WTC11 (cell line): ENCODE data around the gene CNGA1.
"Not testable (repeated sequence)": the region's sequence is repeated elsewhere in the genome, so short reads cannot be mapped to it uniquely, and the experiment has no call there.

Source experiments
- TEAD1 ChIP-seq: sonication (generic); formaldehyde crosslinking; IDR thresholded peaks from 2 replicates; pipeline ENCODE4 v1.8.0; 2022; ENCODE audit warnings: mild to moderate bottlenecking, missing genetic modification reagents
- TF ChIP-seq, protein P1 (sequence below): fragments of 200-600 bp; IDR thresholded peaks from 2 replicates; pipeline ENCODE4 v1.8.0; 2022; ENCODE audit warnings: antibody characterized with exemption
- TF ChIP-seq, protein P2 (sequence below): sonication (generic); formaldehyde crosslinking; IDR thresholded peaks from 2 replicates; pipeline ENCODE4 v1.8.1; 2023; ENCODE audit warnings: mild to moderate bottlenecking, missing genetic modification reagents, borderline replicate concordance

GRCh38 chr4:47923261-47923608, 93.2 kb downstream of the CNGA1 start:
- TF ChIP-seq, protein P1, sequence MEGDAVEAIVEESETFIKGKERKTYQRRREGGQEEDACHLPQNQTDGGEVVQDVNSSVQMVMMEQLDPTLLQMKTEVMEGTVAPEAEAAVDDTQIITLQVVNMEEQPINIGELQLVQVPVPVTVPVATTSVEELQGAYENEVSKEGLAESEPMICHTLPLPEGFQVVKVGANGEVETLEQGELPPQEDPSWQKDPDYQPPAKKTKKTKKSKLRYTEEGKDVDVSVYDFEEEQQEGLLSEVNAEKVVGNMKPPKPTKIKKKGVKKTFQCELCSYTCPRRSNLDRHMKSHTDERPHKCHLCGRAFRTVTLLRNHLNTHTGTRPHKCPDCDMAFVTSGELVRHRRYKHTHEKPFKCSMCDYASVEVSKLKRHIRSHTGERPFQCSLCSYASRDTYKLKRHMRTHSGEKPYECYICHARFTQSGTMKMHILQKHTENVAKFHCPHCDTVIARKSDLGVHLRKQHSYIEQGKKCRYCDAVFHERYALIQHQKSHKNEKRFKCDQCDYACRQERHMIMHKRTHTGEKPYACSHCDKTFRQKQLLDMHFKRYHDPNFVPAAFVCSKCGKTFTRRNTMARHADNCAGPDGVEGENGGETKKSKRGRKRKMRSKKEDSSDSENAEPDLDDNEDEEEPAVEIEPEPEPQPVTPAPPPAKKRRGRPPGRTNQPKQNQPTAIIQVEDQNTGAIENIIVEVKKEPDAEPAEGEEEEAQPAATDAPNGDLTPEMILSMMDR = not testable (repeated sequence)
- TF ChIP-seq, protein P2, sequence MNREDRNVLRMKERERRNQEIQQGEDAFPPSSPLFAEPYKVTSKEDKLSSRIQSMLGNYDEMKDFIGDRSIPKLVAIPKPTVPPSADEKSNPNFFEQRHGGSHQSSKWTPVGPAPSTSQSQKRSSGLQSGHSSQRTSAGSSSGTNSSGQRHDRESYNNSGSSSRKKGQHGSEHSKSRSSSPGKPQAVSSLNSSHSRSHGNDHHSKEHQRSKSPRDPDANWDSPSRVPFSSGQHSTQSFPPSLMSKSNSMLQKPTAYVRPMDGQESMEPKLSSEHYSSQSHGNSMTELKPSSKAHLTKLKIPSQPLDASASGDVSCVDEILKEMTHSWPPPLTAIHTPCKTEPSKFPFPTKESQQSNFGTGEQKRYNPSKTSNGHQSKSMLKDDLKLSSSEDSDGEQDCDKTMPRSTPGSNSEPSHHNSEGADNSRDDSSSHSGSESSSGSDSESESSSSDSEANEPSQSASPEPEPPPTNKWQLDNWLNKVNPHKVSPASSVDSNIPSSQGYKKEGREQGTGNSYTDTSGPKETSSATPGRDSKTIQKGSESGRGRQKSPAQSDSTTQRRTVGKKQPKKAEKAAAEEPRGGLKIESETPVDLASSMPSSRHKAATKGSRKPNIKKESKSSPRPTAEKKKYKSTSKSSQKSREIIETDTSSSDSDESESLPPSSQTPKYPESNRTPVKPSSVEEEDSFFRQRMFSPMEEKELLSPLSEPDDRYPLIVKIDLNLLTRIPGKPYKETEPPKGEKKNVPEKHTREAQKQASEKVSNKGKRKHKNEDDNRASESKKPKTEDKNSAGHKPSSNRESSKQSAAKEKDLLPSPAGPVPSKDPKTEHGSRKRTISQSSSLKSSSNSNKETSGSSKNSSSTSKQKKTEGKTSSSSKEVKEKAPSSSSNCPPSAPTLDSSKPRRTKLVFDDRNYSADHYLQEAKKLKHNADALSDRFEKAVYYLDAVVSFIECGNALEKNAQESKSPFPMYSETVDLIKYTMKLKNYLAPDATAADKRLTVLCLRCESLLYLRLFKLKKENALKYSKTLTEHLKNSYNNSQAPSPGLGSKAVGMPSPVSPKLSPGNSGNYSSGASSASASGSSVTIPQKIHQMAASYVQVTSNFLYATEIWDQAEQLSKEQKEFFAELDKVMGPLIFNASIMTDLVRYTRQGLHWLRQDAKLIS (CRISPR knock-in tag) = not testable (repeated sequence)
- not testable (repeated sequence) for TF ChIP-seq TEAD1 (CRISPR knock-in tag)
